ENCODE data around the gene NAALAD2. TPM values are rescaled to one million over a fixed set of nuclear protein-coding genes. Genes with fewer than 3 reads are reported as not detected.

Gene NAALAD2
- total RNA-seq, 1 experiment from 2014 or later: 2.1 TPM

- no peak for TF ChIP-seq CTCF (conservative IDR thresholded peaks at IDR 0.05)
- Histone ChIP-seq H2BK120ac (ENCODE audit: low read depth, low read length, poor library complexity, severe bottlenecking) (no peak overlapping the region), H3T11ph (ENCODE audit: low read length) (no peak overlapping the region), H4K91ac (ENCODE audit: insufficient read length, low read depth, low read length) (no peak overlapping the region), H2BK15ac (ENCODE audit: low read depth, low read length) (no peak overlapping the region), H3K56ac (ENCODE audit: insufficient read length, low read depth, low read length) (no peak overlapping the region), H3K27me3 (ENCODE audit: insufficient read depth, low read length) (no peaks in the 10 kb centered on the region), H3K79me2 (ENCODE audit: insufficient read depth, low read length) (no peaks in the 10 kb centered on the region), H3K4me2 (ENCODE audit: insufficient read depth, insufficient read length, low read length) (no peak overlapping the region), H2AK5ac (ENCODE audit: insufficient read length, low read length) (no peak overlapping the region), H3K23me2 (ENCODE audit: insufficient read length, low read depth, low read length, poor library complexity, severe bottlenecking) (no peaks in the 10 kb centered on the region), H3K18ac (ENCODE audit: insufficient read length, low read depth, low read length) (no peak overlapping the region), H4K20me1 (ENCODE audit: control insufficient read depth, insufficient read depth, insufficient read length) (no peaks in the 10 kb centered on the region), H3K9me3 (ENCODE audit: control insufficient read depth, low read depth, low read length) (no peaks in the 10 kb centered on the region), H3K9ac (ENCODE audit: extremely low read depth, insufficient read length, low read length) (no peak overlapping the region), H2AFZ (ENCODE audit: low read length) (no peak overlapping the region), H4K5ac (ENCODE audit: insufficient read length, low read depth, low read length) (no peak overlapping the region), H3K27ac (ENCODE audit: insufficient read length, low read depth, low read length) (no peak overlapping the region), H2BK5ac (ENCODE audit: insufficient read length, low read length) (no peak overlapping the region), H2BK12ac (ENCODE audit: insufficient read length, low read depth, low read length) (no peak overlapping the region), H3K79me1 (ENCODE audit: insufficient read depth, low read depth, low read length, poor library complexity, severe bottlenecking) (no peaks in the 10 kb centered on the region), H3K14ac (ENCODE audit: insufficient read depth, low read length) (no peak overlapping the region), H3K23ac (ENCODE audit: insufficient read length, low read depth, low read length) (no peak overlapping the region), H3K4me1 (ENCODE audit: insufficient read depth, low read length) (no peaks in the 10 kb centered on the region), H4K8ac (replicated peaks; ENCODE audit: insufficient read length, low read depth, low read length) (no peak overlapping the region), H2BK20ac (ENCODE audit: low read depth, low read length, poor library complexity, severe bottlenecking) (no peak overlapping the region), H3K4ac (ENCODE audit: low read depth, low read length) (no peak overlapping the region)
- peaks cover 3 to 5% of the 10 kb centered on the region in 2 experiments; a peak in 3 of 4 replicates for H3K4me1 Mint-ChIP-seq
- H3K9me3 Mint-ChIP-seq: no peaks in the 10 kb centered on the region
- WGBS (ENCODE audit: extremely low coverage, insufficient read length, low lambda C conversion rate): no CpG with 5 or more reads among the region's 3 CpGs
- no peak overlapping the region for H3K27ac Mint-ChIP-seq
- DNase-seq: no peak
- no peak overlapping the region for H3K4me3 Mint-ChIP-seq
- H3K36me3 Mint-ChIP-seq (ENCODE audit: insufficient read depth in 1 of 3, low read depth in 3 of 3): peaks cover 18 to 59% (median 36%) of the 10 kb centered on the region in 3 experiments; a peak in 6 of 7 replicates
- H3K27me3 Mint-ChIP-seq (ENCODE audit: low read depth): no peaks in the 10 kb centered on the region
These were observed 67.9 kb downstream of the NAALAD2 start for GRCh38 chr11:90202342-90202741.
